ENCODE data around the gene GPC6. TPM values are rescaled to one million over a fixed set of nuclear protein-coding genes. Genes with fewer than 3 reads are reported as not detected.

GPC6 gene
- total RNA-seq, 2 experiments from 2014 or later = not detected

DNA sequence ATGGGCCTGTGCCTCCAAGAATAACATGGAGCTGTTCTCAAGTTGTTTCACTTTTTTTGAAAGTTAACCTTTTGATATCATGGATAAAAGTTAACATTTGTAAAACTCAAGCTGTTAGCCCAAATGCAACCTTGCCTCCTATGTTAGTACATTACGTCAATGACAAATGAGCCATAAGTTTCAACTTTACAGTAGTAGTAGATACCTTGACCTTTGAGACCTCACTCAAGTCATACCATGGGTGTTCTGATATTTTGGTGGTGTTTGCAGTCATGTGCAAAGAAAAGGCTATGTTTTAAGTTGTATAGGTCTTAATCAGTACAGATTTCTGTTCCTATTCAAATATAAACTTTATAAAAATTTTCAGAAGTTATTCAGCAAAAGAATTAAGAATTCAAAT lies 539.2 kb downstream of the GPC6 start:
- ChIA-PET CTCF (ENCODE audit: unreplicated experiment) (no interaction called here), POLR2A (no interaction called here)
- Histone ChIP-seq H3K4me1 (ENCODE audit: insufficient read depth, low read length, poor library complexity, severe bottlenecking) (no peaks in the 10 kb centered on the region), H3K79me2 (ENCODE audit: insufficient read depth, low read depth, low read length) (no peaks in the 10 kb centered on the region), H3K27ac (ENCODE audit: low read depth, low read length, poor library complexity, severe bottlenecking) (no peak overlapping the region), H3K9me3 (ENCODE audit: low read length) (no peaks in the 10 kb centered on the region), H3K4me3 (ENCODE audit: low read depth, low read length, poor library complexity, severe bottlenecking) (no peak overlapping the region), H4K20me1 (ENCODE audit: insufficient read depth, low read length) (no peaks in the 10 kb centered on the region), H2AFZ (ENCODE audit: low read length) (no peak overlapping the region), H3K4me2 (ENCODE audit: low read length) (no peak overlapping the region), H3K36me3 (ENCODE audit: insufficient read depth, low read length) (no peaks in the 10 kb centered on the region), H3K9me2 (ENCODE audit: insufficient read depth, low read length) (no peaks in the 10 kb centered on the region)
- TF ChIP-seq, protein P1, sequence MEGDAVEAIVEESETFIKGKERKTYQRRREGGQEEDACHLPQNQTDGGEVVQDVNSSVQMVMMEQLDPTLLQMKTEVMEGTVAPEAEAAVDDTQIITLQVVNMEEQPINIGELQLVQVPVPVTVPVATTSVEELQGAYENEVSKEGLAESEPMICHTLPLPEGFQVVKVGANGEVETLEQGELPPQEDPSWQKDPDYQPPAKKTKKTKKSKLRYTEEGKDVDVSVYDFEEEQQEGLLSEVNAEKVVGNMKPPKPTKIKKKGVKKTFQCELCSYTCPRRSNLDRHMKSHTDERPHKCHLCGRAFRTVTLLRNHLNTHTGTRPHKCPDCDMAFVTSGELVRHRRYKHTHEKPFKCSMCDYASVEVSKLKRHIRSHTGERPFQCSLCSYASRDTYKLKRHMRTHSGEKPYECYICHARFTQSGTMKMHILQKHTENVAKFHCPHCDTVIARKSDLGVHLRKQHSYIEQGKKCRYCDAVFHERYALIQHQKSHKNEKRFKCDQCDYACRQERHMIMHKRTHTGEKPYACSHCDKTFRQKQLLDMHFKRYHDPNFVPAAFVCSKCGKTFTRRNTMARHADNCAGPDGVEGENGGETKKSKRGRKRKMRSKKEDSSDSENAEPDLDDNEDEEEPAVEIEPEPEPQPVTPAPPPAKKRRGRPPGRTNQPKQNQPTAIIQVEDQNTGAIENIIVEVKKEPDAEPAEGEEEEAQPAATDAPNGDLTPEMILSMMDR (conservative IDR thresholded peaks at IDR 0.05; ENCODE audit: low read length) = no peak
- TF ChIP-seq EZH2phosphoT487 (IDR thresholded peaks at IDR 0.05; ENCODE audit: borderline replicate concordance, low read depth, low read length) = no peak
- DNase-seq (ENCODE audit: low spot score) = no peak
- BruUV-seq (replicated peaks) = no TSS peak
- intact Hi-C loops (cut with micrococcal nuclease; ENCODE audit: unreplicated experiment) = no loop called here

DNA sequence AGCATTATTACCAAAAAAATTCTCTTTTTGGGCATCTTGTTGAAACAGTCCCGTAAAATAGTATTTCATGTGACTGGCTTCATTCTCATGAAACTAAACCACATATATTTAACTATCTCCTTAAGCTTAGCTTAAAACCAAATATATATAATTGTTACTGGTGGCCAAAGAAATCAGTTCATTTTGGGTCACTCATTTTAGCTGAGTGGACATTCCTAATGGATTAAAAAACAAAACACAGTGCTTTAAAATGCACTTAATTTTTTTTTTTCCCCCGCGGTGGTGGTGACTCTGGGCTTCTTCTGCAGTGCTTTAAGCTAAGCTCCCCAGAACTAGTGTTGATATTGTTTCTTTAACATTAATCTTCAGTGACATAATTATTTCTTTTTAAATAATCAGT lies 540.1 kb downstream of the GPC6 start:
- H3K9me2 ChIP-seq (ENCODE audit: insufficient read depth, low read length) = no peaks in the 10 kb centered on the region
- H3K9me3 ChIP-seq (ENCODE audit: low read length) = no peaks in the 10 kb centered on the region
- BruUV-seq (replicated peaks) = no TSS peak
- ChIA-PET CTCF (ENCODE audit: unreplicated experiment) (no interaction called here), POLR2A (no interaction called here)
- H3K4me3 ChIP-seq (ENCODE audit: low read depth, low read length, poor library complexity, severe bottlenecking) = no peak overlapping the region
- H3K4me1 ChIP-seq (ENCODE audit: insufficient read depth, low read length, poor library complexity, severe bottlenecking) = no peaks in the 10 kb centered on the region
- intact Hi-C loops (cut with micrococcal nuclease; ENCODE audit: unreplicated experiment) = no loop called here
- DNase-seq (ENCODE audit: low spot score) = no peak
- TF ChIP-seq, protein P1 (conservative IDR thresholded peaks at IDR 0.05; ENCODE audit: low read length) = no peak
- no peak for TF ChIP-seq EZH2phosphoT487 (IDR thresholded peaks at IDR 0.05; ENCODE audit: borderline replicate concordance, low read depth, low read length)
- no peaks in the 10 kb centered on the region for H4K20me1 ChIP-seq (ENCODE audit: insufficient read depth, low read length)
- H3K27ac ChIP-seq (ENCODE audit: low read depth, low read length, poor library complexity, severe bottlenecking) = no peak overlapping the region
- H2AFZ ChIP-seq (ENCODE audit: low read length) = no peak overlapping the region
- no peak overlapping the region for H3K4me2 ChIP-seq (ENCODE audit: low read length)
- H3K79me2 ChIP-seq (ENCODE audit: insufficient read depth, low read depth, low read length) = no peaks in the 10 kb centered on the region
- no peaks in the 10 kb centered on the region for H3K36me3 ChIP-seq (ENCODE audit: insufficient read depth, low read length)

DNA sequence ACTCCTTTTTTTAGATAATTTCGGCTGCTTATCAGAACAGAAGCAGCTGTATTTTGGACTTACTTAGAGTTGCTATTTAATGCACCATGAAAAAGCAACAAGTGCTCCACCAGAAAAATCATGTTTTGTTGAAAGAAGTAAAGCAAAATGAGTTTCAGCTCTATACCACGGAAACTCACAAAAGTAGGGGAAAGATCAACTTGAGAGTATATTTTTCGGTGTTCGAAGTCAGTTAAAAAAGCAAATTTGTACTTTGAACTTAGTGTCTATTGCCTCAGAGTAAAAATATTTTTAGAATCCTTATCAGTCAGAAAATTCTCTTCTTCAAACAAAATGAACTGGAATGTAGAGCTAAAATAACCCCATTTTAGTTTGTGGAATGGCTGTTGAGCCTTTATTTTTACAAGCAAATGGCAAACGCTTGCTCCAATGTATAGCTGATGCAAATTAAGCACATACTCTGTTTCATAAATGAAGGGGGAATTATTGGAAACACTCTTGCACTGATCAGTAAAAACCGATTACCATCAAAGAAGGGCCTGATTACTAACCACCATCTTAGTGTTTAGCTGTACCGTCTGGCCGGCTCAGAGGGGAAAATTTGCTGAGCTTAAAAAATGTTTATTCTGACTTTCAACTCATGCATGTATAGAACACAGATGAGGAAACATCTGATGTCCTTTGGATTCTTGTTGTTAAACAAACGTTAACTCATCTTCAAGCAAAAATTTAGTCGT lies 540.7 kb downstream of the GPC6 start:
- no peak for TF ChIP-seq EZH2phosphoT487 (IDR thresholded peaks at IDR 0.05; ENCODE audit: borderline replicate concordance, low read depth, low read length)
- TF ChIP-seq, protein P1 (conservative IDR thresholded peaks at IDR 0.05; ENCODE audit: low read length) = no peak
- H4K20me1 ChIP-seq (ENCODE audit: insufficient read depth, low read length) = no peaks in the 10 kb centered on the region
- no peak for DNase-seq (ENCODE audit: low spot score)
- no peak overlapping the region for H3K4me3 ChIP-seq (ENCODE audit: low read depth, low read length, poor library complexity, severe bottlenecking)
- no peak overlapping the region for H2AFZ ChIP-seq (ENCODE audit: low read length)
- no peak overlapping the region for H3K4me2 ChIP-seq (ENCODE audit: low read length)
- H3K27ac ChIP-seq (ENCODE audit: low read depth, low read length, poor library complexity, severe bottlenecking) = no peak overlapping the region
- BruUV-seq (replicated peaks) = no TSS peak
- intact Hi-C loops (cut with micrococcal nuclease; ENCODE audit: unreplicated experiment) = no loop called here
- H3K9me2 ChIP-seq (ENCODE audit: insufficient read depth, low read length) = no peaks in the 10 kb centered on the region
- H3K79me2 ChIP-seq (ENCODE audit: insufficient read depth, low read depth, low read length) = no peaks in the 10 kb centered on the region
- no peaks in the 10 kb centered on the region for H3K36me3 ChIP-seq (ENCODE audit: insufficient read depth, low read length)
- CTCF ChIA-PET (ENCODE audit: unreplicated experiment) = no interaction called here
- H3K4me1 ChIP-seq (ENCODE audit: insufficient read depth, low read length, poor library complexity, severe bottlenecking) = no peaks in the 10 kb centered on the region
- no peaks in the 10 kb centered on the region for H3K9me3 ChIP-seq (ENCODE audit: low read length)
- POLR2A ChIA-PET = interaction anchor here (0.7 kb wide), 1 partner anchor 62 kb away, joined by 4 read pairs; no protein-coding TSS in a partner anchor

Data from OCI-LY7 (cell line).